22Rv1 (cell line): ENCODE data around the gene TJP2.

Source experiments
- CTCF ChIP-seq: fragments of 450-650 bp; IDR thresholded peaks from 2 replicates; pipeline ENCODE4 v1.5.1; 2017; ENCODE audit warnings: mild to moderate bottlenecking
- ZFX ChIP-seq: fragments of 450-650 bp; IDR thresholded peaks from 2 replicates; pipeline ENCODE4 v1.6.1; 2017; ENCODE audit warnings: antibody characterized with exemption, borderline replicate concordance

GRCh38 chr9:69299315-69299714 lies 125.2 kb downstream of the TJP2 start:
- TF ChIP-seq CTCF (no peak), ZFX (no peak)
